Measurements from ENCODE around the gene ZNF576. TPM values are rescaled to one million over a fixed set of nuclear protein-coding genes. Genes with fewer than 3 reads are reported as not detected.

The ZNF576 gene
- total and polyA plus RNA-seq, 2 donors from 2014 or later = 15.3 to 25.6 TPM

DNA sequence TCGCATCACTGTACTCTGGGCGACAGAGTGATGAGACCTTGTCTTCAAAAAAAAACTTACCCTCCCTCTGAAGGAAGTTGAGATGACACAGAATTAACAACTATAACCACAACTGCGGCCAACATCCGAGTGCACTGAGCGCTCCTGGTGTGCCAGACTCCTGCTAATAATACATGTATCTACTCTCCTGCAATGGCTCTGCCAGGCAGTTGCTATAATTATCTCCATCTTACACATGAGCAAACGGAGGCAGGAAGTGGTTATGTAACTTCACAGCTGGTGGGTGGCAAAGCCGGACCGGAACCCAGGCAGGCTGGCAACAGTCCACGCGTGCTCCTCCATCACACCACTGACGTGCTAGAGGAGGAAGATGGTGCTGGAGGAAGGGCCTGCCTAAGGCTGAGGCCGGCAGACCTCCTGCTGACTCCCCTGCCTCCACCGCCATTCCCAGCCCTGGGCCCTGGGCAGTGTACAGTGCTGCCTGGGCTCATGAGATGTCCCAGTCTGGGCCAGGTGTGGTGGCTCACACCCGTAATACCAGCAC, 33.6 kb upstream of the ZNF576 start:
- H3K27ac ChIP-seq (ENCODE audit: low read depth in 2 of 2, low read length in 2 of 2) = peak overlapping the region; percentile 22 to 66
- TF ChIP-seq, protein P1, sequence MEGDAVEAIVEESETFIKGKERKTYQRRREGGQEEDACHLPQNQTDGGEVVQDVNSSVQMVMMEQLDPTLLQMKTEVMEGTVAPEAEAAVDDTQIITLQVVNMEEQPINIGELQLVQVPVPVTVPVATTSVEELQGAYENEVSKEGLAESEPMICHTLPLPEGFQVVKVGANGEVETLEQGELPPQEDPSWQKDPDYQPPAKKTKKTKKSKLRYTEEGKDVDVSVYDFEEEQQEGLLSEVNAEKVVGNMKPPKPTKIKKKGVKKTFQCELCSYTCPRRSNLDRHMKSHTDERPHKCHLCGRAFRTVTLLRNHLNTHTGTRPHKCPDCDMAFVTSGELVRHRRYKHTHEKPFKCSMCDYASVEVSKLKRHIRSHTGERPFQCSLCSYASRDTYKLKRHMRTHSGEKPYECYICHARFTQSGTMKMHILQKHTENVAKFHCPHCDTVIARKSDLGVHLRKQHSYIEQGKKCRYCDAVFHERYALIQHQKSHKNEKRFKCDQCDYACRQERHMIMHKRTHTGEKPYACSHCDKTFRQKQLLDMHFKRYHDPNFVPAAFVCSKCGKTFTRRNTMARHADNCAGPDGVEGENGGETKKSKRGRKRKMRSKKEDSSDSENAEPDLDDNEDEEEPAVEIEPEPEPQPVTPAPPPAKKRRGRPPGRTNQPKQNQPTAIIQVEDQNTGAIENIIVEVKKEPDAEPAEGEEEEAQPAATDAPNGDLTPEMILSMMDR (IDR thresholded peaks at IDR 0.05; ENCODE audit: borderline replicate concordance, extremely low read depth, insufficient read depth) = no peak
- no peak overlapping the region for H3K9ac ChIP-seq (ENCODE audit: low read length in 3 of 3)
- FAIRE-seq (no peak), DNase-seq (peak in 1 of 5 donors; percentile 92)
- no peaks in the 10 kb centered on the region for H3K9me3 ChIP-seq (ENCODE audit: control insufficient read depth in 2 of 3, insufficient read depth in 1 of 3, low read length in 3 of 3)
- peaks cover 0 to 4% (median 4%) of the 10 kb centered on the region in 3 donors for H3K4me1 ChIP-seq (ENCODE audit: control insufficient read depth in 2 of 3, insufficient read depth in 2 of 3, low read depth in 1 of 3, low read length in 3 of 3)
- no peaks in the 10 kb centered on the region for H3K27me3 ChIP-seq (ENCODE audit: control insufficient read depth, insufficient read depth, low read length)
- intact Hi-C loops (cut with DNase I) = no loop called here
- peaks cover 6 to 16% (median 7%) of the 10 kb centered on the region in 3 donors for H3K36me3 ChIP-seq (ENCODE audit: control insufficient read depth in 2 of 3, insufficient read depth in 3 of 3, low read length in 3 of 3)
- no peak overlapping the region for H3K4me3 ChIP-seq (ENCODE audit: low read length in 3 of 3)

DNA sequence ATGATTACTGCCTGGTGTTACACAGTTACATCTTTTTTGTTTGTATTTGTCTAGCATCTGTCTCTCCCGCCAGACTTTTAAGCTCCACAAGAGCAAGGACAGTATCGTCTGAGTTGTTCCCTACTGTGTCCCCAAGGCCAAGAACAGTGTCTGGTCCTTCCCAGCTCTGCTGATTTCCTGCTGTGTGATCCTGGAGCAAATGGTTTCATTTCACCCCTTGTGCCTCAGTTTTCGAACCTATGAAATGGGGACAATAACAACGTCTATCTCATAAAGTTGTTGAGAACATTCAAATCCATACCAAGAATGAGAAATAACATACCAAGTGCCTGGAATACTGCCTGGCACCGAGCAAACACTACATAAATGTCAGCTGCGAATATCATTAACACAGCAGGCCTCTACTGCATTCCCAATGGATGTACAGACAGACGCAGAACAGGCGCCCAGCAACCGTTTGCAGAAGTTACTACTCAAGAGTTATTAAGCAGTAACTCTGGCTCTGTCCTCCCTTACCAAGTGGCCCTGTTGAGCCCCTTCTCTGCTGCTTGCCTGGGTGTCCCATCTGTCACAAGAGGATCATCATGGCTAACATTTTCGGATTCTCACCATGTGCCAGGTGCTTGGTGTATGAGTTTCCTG, 32.5 kb upstream of the ZNF576 start:
- intact Hi-C loops (cut with DNase I) = no loop called here

DNA sequence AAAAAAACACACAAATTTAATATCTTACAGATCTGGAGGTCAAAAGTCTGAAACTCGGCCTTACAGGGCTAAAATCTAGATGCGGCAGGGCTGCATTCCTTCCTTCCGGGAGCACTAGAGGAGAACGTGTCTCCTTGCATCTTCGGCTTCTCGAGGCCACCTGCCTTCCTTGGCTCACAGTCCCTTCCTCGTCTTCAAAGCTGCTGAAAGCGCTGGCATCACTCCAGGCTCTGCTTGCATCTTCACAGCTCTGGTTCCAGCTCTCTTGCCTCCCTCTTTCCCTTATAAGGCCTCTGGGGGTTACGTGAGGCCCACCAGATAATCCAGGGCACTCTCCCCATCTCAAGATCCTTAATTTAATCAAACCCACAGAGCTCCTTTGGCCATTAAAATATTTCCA, 31.6 kb upstream of the ZNF576 start:
- TF ChIP-seq, protein P1 (IDR thresholded peaks at IDR 0.05; ENCODE audit: borderline replicate concordance, extremely low read depth, insufficient read depth) = no peak
- intact Hi-C loops (cut with DNase I) = no loop called here
- Histone ChIP-seq H3K4me3 (ENCODE audit: low read length in 3 of 3) (no peak overlapping the region), H3K9me3 (ENCODE audit: control insufficient read depth in 2 of 3, insufficient read depth in 1 of 3, low read length in 3 of 3) (no peaks in the 10 kb centered on the region), H3K4me1 (ENCODE audit: control insufficient read depth in 2 of 3, insufficient read depth in 2 of 3, low read depth in 1 of 3, low read length in 3 of 3) (peaks cover 0 to 4% (median 4%) of the 10 kb centered on the region in 3 donors), H3K36me3 (ENCODE audit: control insufficient read depth in 2 of 3, insufficient read depth in 3 of 3, low read length in 3 of 3) (peaks cover 6 to 12% (median 7%) of the 10 kb centered on the region in 3 donors), H3K9ac (ENCODE audit: low read length in 3 of 3) (no peak overlapping the region), H3K27me3 (ENCODE audit: control insufficient read depth, insufficient read depth, low read length) (no peaks in the 10 kb centered on the region), H3K27ac (ENCODE audit: low read depth in 2 of 2, low read length in 2 of 2) (no peak overlapping the region)
- no peak for FAIRE-seq
- no peak for DNase-seq

More for the DNA sequence above, 32.5 kb upstream of the ZNF576 start:
- DNase-seq = no peak
- TF ChIP-seq, protein P1 (IDR thresholded peaks at IDR 0.05; ENCODE audit: borderline replicate concordance, extremely low read depth, insufficient read depth) = no peak
- Histone ChIP-seq H3K4me3 (ENCODE audit: low read length in 3 of 3) (no peak overlapping the region), H3K4me1 (ENCODE audit: control insufficient read depth in 2 of 3, insufficient read depth in 2 of 3, low read depth in 1 of 3, low read length in 3 of 3) (peaks cover 0 to 4% (median 4%) of the 10 kb centered on the region in 3 donors), H3K9me3 (ENCODE audit: control insufficient read depth in 2 of 3, insufficient read depth in 1 of 3, low read length in 3 of 3) (no peaks in the 10 kb centered on the region), H3K27ac (ENCODE audit: low read depth in 2 of 2, low read length in 2 of 2) (no peak overlapping the region), H3K9ac (ENCODE audit: low read length in 3 of 3) (no peak overlapping the region), H3K36me3 (ENCODE audit: control insufficient read depth in 2 of 3, insufficient read depth in 3 of 3, low read length in 3 of 3) (peaks cover 6 to 12% (median 7%) of the 10 kb centered on the region in 3 donors), H3K27me3 (ENCODE audit: control insufficient read depth, insufficient read depth, low read length) (no peaks in the 10 kb centered on the region)
- FAIRE-seq = no peak
